Measurements from ENCODE around the gene PARN. TPM values are rescaled to one million over a fixed set of nuclear protein-coding genes. Genes with fewer than 3 reads are reported as not detected.
"Not testable (repeated sequence)": the region's sequence is repeated elsewhere in the genome, so short reads cannot be mapped to it uniquely, and the experiment has no call there.

PARN gene
- total RNA-seq, 1 experiment from 2014 or later: 25.9 TPM

- in situ Hi-C loops (cut with HindIII; ENCODE audit: low pct_unique_long_range_greater_than_20kb, low sequenced_read_pairs): no loop called here
- DNase-seq (ENCODE audit: low read depth): no peak
Measured at GRCh38 chr16:14438256-14438655, 191.8 kb downstream of the PARN start.

GRCh38 chr16:14437426-14437825 is 192.6 kb downstream of the PARN start:
- in situ Hi-C loops (cut with HindIII; ENCODE audit: low pct_unique_long_range_greater_than_20kb, low sequenced_read_pairs): no loop called here

GRCh38 chr16:14436401-14436955 is 193.6 kb downstream of the PARN start:
- in situ Hi-C loops (cut with HindIII; ENCODE audit: low pct_unique_long_range_greater_than_20kb, low sequenced_read_pairs): no loop called here
- DNase-seq (ENCODE audit: low read depth): no peak

More at GRCh38 chr16:14437426-14437825, 192.6 kb downstream of the PARN start:
- no peak for DNase-seq (ENCODE audit: low read depth)

- DNase-seq (ENCODE audit: low read depth): no peak
- in situ Hi-C loops (cut with HindIII; ENCODE audit: low pct_unique_long_range_greater_than_20kb, low sequenced_read_pairs): no loop called here
Measured at GRCh38 chr16:14434860-14435259, 195.2 kb downstream of the PARN start.

- DNase-seq (ENCODE audit: low read depth); in situ Hi-C loops (cut with HindIII; ENCODE audit: low pct_unique_long_range_greater_than_20kb, low sequenced_read_pairs): not testable (repeated sequence)
Measured at GRCh38 chr16:14428971-14429637, 201.0 kb downstream of the PARN start.

- in situ Hi-C loops (cut with HindIII; ENCODE audit: low pct_unique_long_range_greater_than_20kb, low sequenced_read_pairs): no loop called here
Measured at GRCh38 chr16:14428043-14428442, 202.0 kb downstream of the PARN start.

GRCh38 chr16:14427371-14427948 is 202.6 kb downstream of the PARN start:
- in situ Hi-C loops (cut with HindIII; ENCODE audit: low pct_unique_long_range_greater_than_20kb, low sequenced_read_pairs): no loop called here
- DNase-seq (ENCODE audit: low read depth): peak; percentile 96

More at GRCh38 chr16:14428043-14428442, 202.0 kb downstream of the PARN start:
- no peak for DNase-seq (ENCODE audit: low read depth)

GRCh38 chr16:14424595-14424994 is 205.5 kb downstream of the PARN start:
- in situ Hi-C loops (cut with HindIII; ENCODE audit: low pct_unique_long_range_greater_than_20kb, low sequenced_read_pairs): no loop called here
- no peak for DNase-seq (ENCODE audit: low read depth)

GRCh38 chr16:14423344-14423743 is 206.7 kb downstream of the PARN start:
- in situ Hi-C loops (cut with HindIII; ENCODE audit: low pct_unique_long_range_greater_than_20kb, low sequenced_read_pairs): no loop called here
- DNase-seq (ENCODE audit: low read depth): no peak

GRCh38 chr16:14420721-14421488 is 209.2 kb downstream of the PARN start:
- in situ Hi-C loops (cut with HindIII; ENCODE audit: low pct_unique_long_range_greater_than_20kb, low sequenced_read_pairs): no loop called here

GRCh38 chr16:14420243-14420642 is 209.8 kb downstream of the PARN start:
- in situ Hi-C loops (cut with HindIII; ENCODE audit: low pct_unique_long_range_greater_than_20kb, low sequenced_read_pairs); DNase-seq (ENCODE audit: low read depth): not testable (repeated sequence)

More at GRCh38 chr16:14420721-14421488, 209.2 kb downstream of the PARN start:
- no peak for DNase-seq (ENCODE audit: low read depth)

GRCh38 chr16:14419817-14420216 is 210.2 kb downstream of the PARN start:
- no peak for DNase-seq (ENCODE audit: low read depth)
- in situ Hi-C loops (cut with HindIII; ENCODE audit: low pct_unique_long_range_greater_than_20kb, low sequenced_read_pairs): no loop called here

- in situ Hi-C loops (cut with HindIII; ENCODE audit: low pct_unique_long_range_greater_than_20kb, low sequenced_read_pairs): no loop called here
- no peak for DNase-seq (ENCODE audit: low read depth)
Measured at GRCh38 chr16:14418795-14419225, 211.2 kb downstream of the PARN start.

GRCh38 chr16:14416184-14416583 is 213.9 kb downstream of the PARN start:
- no peak for DNase-seq (ENCODE audit: low read depth)
- in situ Hi-C loops (cut with HindIII; ENCODE audit: low pct_unique_long_range_greater_than_20kb, low sequenced_read_pairs): no loop called here

- in situ Hi-C loops (cut with HindIII; ENCODE audit: low pct_unique_long_range_greater_than_20kb, low sequenced_read_pairs): no loop called here
- no peak for DNase-seq (ENCODE audit: low read depth)
Measured at GRCh38 chr16:14415291-14415690, 214.8 kb downstream of the PARN start.

GRCh38 chr16:14409563-14409962 is 220.5 kb downstream of the PARN start:
- DNase-seq (ENCODE audit: low read depth): peak; percentile 95
- in situ Hi-C loops (cut with HindIII; ENCODE audit: low pct_unique_long_range_greater_than_20kb, low sequenced_read_pairs): no loop called here

- in situ Hi-C loops (cut with HindIII; ENCODE audit: low pct_unique_long_range_greater_than_20kb, low sequenced_read_pairs): no loop called here
- DNase-seq (ENCODE audit: low read depth): no peak
Measured at GRCh38 chr16:14407786-14408399, 222.2 kb downstream of the PARN start.

Measured in Caki2 (cell line).